Muscle layer of duodenum (tissue), 2 donors: Measurements from ENCODE around the gene VASP.

Experiments
- H3K27ac ChIP-seq: one replicate; pipeline ENCODE4 v1.7.0; 2013; ENCODE audit warnings: mild to moderate bottlenecking, low read length
- H3K27me3 ChIP-seq: one replicate; pipeline ENCODE4 v1.7.0; 2013; ENCODE audit warnings: low read depth, mild to moderate bottlenecking, control low read depth, low read length
- H3K36me3 ChIP-seq, 2 donors: one replicate each; pipeline ENCODE4 v1.7.0; 2013; ENCODE audit warnings: low read length in 2 of 2, control low read depth in 1 of 2, mild to moderate bottlenecking in 1 of 2; ENCODE audit not compliant: insufficient read depth in 2 of 2, control insufficient read depth in 1 of 2
- H3K4me1 ChIP-seq, 2 donors: one replicate each; pipeline ENCODE4 v1.7.0; 2013; ENCODE audit warnings: low read length in 2 of 2, mild to moderate bottlenecking in 2 of 2, control low read depth in 1 of 2, moderate library complexity in 1 of 2; ENCODE audit not compliant: insufficient read depth in 2 of 2, control insufficient read depth in 1 of 2
- H3K4me3 ChIP-seq, 2 donors: one replicate each; pipeline ENCODE4 v1.7.0; 2013; ENCODE audit warnings: low read length in 2 of 2, low read depth in 1 of 2, mild to moderate bottlenecking in 1 of 2
- H3K9me3 ChIP-seq, 2 donors: one replicate each; pipeline ENCODE4 v1.7.0; 2013; ENCODE audit warnings: low read length in 2 of 2, control low read depth in 1 of 2, mild to moderate bottlenecking in 1 of 2; ENCODE audit not compliant: control insufficient read depth in 1 of 2
- donor health status: healthy.

The VASP gene

GRCh38 chr19:45474606-45475521, 32.4 kb upstream of the VASP start:
- no peak overlapping the region for H3K4me3 ChIP-seq
- no peak overlapping the region for H3K27ac ChIP-seq
- no peaks in the 10 kb centered on the region for H3K9me3 ChIP-seq
- peaks cover 18 to 24% of the 10 kb centered on the region in 2 donors for H3K36me3 ChIP-seq
- no peaks in the 10 kb centered on the region for H3K27me3 ChIP-seq
- peaks cover 4 to 19% of the 10 kb centered on the region in 2 donors for H3K4me1 ChIP-seq

GRCh38 chr19:45475537-45476291, 31.6 kb upstream of the VASP start:
- Histone ChIP-seq H3K36me3 (peaks cover 18 to 24% of the 10 kb centered on the region in 2 donors), H3K27ac (no peak overlapping the region), H3K4me3 (no peak overlapping the region), H3K27me3 (no peaks in the 10 kb centered on the region), H3K9me3 (no peaks in the 10 kb centered on the region), H3K4me1 (peaks cover 4 to 10% of the 10 kb centered on the region in 2 donors)

- peaks cover 18% of the 10 kb centered on the region in 2 donors for H3K36me3 ChIP-seq
- no peak overlapping the region for H3K27ac ChIP-seq
- no peaks in the 10 kb centered on the region for H3K9me3 ChIP-seq
- H3K27me3 ChIP-seq = no peaks in the 10 kb centered on the region
- H3K4me3 ChIP-seq = no peak overlapping the region
- H3K4me1 ChIP-seq = peaks cover 4 to 5% of the 10 kb centered on the region in 2 donors
These were observed 31.0 kb upstream of the VASP start for GRCh38 chr19:45476304-45476703.

GRCh38 chr19:45477186-45477585, 30.1 kb upstream of the VASP start:
- H3K4me3 ChIP-seq = no peak overlapping the region
- H3K36me3 ChIP-seq = peaks cover 11% of the 10 kb centered on the region in 2 donors
- no peak overlapping the region for H3K27ac ChIP-seq
- H3K9me3 ChIP-seq = no peaks in the 10 kb centered on the region
- H3K27me3 ChIP-seq = no peaks in the 10 kb centered on the region
- peaks cover 4 to 5% of the 10 kb centered on the region in 2 donors for H3K4me1 ChIP-seq

- Histone ChIP-seq H3K27ac (peak overlapping the region; percentile 100), H3K9me3 (no peaks in the 10 kb centered on the region), H3K4me3 (peak overlapping the region; percentile 53 to 88), H3K4me1 (peaks cover 4 to 5% of the 10 kb centered on the region in 2 donors), H3K36me3 (peaks cover 5 to 6% of the 10 kb centered on the region in 2 donors), H3K27me3 (no peaks in the 10 kb centered on the region)
These were observed 29.4 kb upstream of the VASP start for GRCh38 chr19:45477713-45478453.

- no peaks in the 10 kb centered on the region for H3K27me3 ChIP-seq
- peak overlapping the region; percentile 53 to 88 for H3K4me3 ChIP-seq
- H3K4me1 ChIP-seq = peaks cover 4 to 5% of the 10 kb centered on the region in 2 donors
- peak overlapping the region; percentile 100 for H3K27ac ChIP-seq
- H3K9me3 ChIP-seq = no peaks in the 10 kb centered on the region
- peaks cover 0 to 6% of the 10 kb centered on the region in 2 donors for H3K36me3 ChIP-seq
These were observed 28.6 kb upstream of the VASP start for GRCh38 chr19:45478454-45479238.

GRCh38 chr19:45483033-45483432, 24.2 kb upstream of the VASP start:
- Histone ChIP-seq H3K4me1 (peaks cover 2 to 6% of the 10 kb centered on the region in 2 donors), H3K27me3 (no peaks in the 10 kb centered on the region), H3K4me3 (no peak overlapping the region), H3K36me3 (peaks cover 0 to 6% of the 10 kb centered on the region in 2 donors), H3K9me3 (no peaks in the 10 kb centered on the region), H3K27ac (no peak overlapping the region)

GRCh38 chr19:45484273-45484945, 22.9 kb upstream of the VASP start:
- H3K27ac ChIP-seq = no peak overlapping the region

GRCh38 chr19:45485305-45486077, 21.8 kb upstream of the VASP start:
- Histone ChIP-seq H3K9me3 (no peaks in the 10 kb centered on the region), H3K27ac (peak overlapping the region; percentile 39), H3K4me1 (peaks cover 0 to 4% of the 10 kb centered on the region in 2 donors), H3K27me3 (no peaks in the 10 kb centered on the region), H3K36me3 (no peaks in the 10 kb centered on the region), H3K4me3 (peak overlapping the region; percentile 65 to 73)

More at GRCh38 chr19:45484273-45484945, 22.9 kb upstream of the VASP start:
- Histone ChIP-seq H3K4me1 (peaks cover 0 to 4% of the 10 kb centered on the region in 2 donors), H3K4me3 (no peak overlapping the region), H3K36me3 (no peaks in the 10 kb centered on the region), H3K27me3 (no peaks in the 10 kb centered on the region), H3K9me3 (no peaks in the 10 kb centered on the region)
